GM23338 (cell line): ENCODE measurements around the gene IRX5. TPM values are rescaled to one million over a fixed set of nuclear protein-coding genes. Genes with fewer than 3 reads are reported as not detected.

Experiments
- CREB1 ChIP-seq: fragments of 250-450 bp; sonication (Bioruptor Pico); IDR thresholded peaks from 2 replicates; pipeline ENCODE4 v1.5.0; 2020; ENCODE audit warnings: low read depth, mild to moderate bottlenecking, moderate library complexity
- CTCF ChIP-seq, 2 experiments: fragments of 200-600 bp in 1 of 2; sonication (generic) in 1 of 2; conservative IDR thresholded peaks; 2 replicates each; pipeline versions ENCODE4 v1.5.1 to v1.6.1; 2016 to 2017; ENCODE audit warnings: antibody characterized with exemption in 2 of 2, low read depth in 2 of 2, mild to moderate bottlenecking in 2 of 2, moderate library complexity in 1 of 2
- ETS1 ChIP-seq: IDR thresholded peaks from 2 replicates; pipeline ENCODE4 v1.6.1; 2016; ENCODE audit warnings: antibody characterized with exemption
- EZH2 ChIP-seq: fragments of 200-600 bp; sonication (generic); IDR thresholded peaks from one replicate; pipeline ENCODE4 v1.8.0; 2017; ENCODE audit warnings: antibody characterized with exemption, mild to moderate bottlenecking, low read depth; ENCODE audit not compliant: unreplicated experiment
- POLR2AphosphoS5 ChIP-seq: IDR thresholded peaks from 2 replicates; pipeline ENCODE4 v1.6.1; 2016; ENCODE audit warnings: antibody characterized with exemption, low read depth
- ZNF114 ChIP-seq: fragments of 250-450 bp; sonication (Bioruptor Pico); IDR thresholded peaks from 2 replicates; pipeline ENCODE4 v1.5.0; 2020; ENCODE audit warnings: mild to moderate bottlenecking, moderate library complexity
- ZNF462 ChIP-seq: fragments of 250-450 bp; sonication (Bioruptor Pico); IDR thresholded peaks from 2 replicates; pipeline ENCODE4 v1.5.0; 2020; ENCODE audit warnings: mild to moderate bottlenecking, moderate library complexity
- polyA plus RNA-seq: library from polyadenylated mRNA; unstranded; fragments of >200 nt; fragmentation: Nextera tagmentation; extraction: Ambion mirVana; gene quantifications from 2 replicates; pipeline ENCODE4 v1.2.1, GENCODE V29; 2016
- total RNA-seq: library from RNA; depleted of rRNA; stranded (reverse); fragments of >200 nt; shearing (Covaris generic); gene quantifications from 2 replicates; pipeline ENCODE4 v1.2.3, GENCODE V29; 2014

The IRX5 gene
- total and polyA plus RNA-seq, 2 experiments from 2014 or later: 0.07 to 0.39 TPM

GRCh38 chr16:54882556-54882955, 48.1 kb upstream of the IRX5 start (continued):
- TF ChIP-seq ETS1 (no peak), EZH2 (no peak), ZNF114 (CRISPR knock-in tag) (no peak), ZNF462 (CRISPR knock-in tag) (no peak), CREB1 (no peak), CTCF (conservative IDR thresholded peaks at IDR 0.05; ENCODE audit: low read depth in 2 of 2) (no peak), POLR2AphosphoS5 (no peak)
